ENCODE results near the gene FAAP20. TPM values are rescaled to one million over a fixed set of nuclear protein-coding genes. Genes with fewer than 3 reads are reported as not detected.

FAAP20 gene
- total RNA-seq, 5 donors from 2014 or later (not counting 1 experiment from before 2014, with no cell fraction given): 52.9 to 74.8 (median 68.2) TPM

DNA sequence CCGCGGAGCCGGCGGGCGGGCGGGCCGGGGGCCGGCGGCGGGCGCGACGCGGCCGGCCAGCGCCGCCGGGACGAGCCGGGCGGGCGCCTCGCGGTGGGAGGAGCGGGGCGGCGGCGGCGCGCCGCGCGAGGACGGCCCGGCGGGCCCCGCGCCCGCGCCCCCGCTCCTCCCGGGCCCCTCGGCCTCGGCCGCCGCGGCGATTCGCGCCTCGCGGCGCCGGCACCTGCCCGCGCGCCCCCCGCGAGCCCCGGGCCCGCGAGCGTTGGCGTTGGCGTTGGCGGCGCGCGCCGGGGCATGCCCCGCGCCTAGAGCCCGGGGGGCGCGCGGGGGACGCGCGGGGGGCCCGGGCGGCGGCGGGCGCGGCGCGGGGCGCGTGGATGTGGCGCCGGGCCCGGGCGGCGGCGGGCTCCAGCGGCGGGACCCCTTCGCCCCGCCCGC is 33.6 kb upstream of the FAAP20 start, which contains the start of gene SKI:
Gene SKI, plus strand, starts transcription at position 163 of the 438 bp plus-strand sequence. CDS start 448 bp downstream, outside the sequence.
- DNase-seq (no peak), ATAC-seq (replicated peaks in 1 of 4) (no peak)
- Mint-ChIP-seq H3K27ac (peak within 1 kb of the TSS; percentile 97 to 99), H3K36me3 (peaks cover 8% of the 10 kb centered on the region), H3K4me1 (peaks cover 23 to 32% (median 25%) of the 10 kb centered on the region in 3 donors), H3K27me3 (no peaks in the 10 kb centered on the region), H3K4me3 (peak within 1 kb of the TSS; percentile 88 to 96 (median 96)), H3K9me3 (no peaks in the 10 kb centered on the region)
- ChIA-PET CTCF (interaction anchor here in 1 of 2 donors (1.5 kb wide), 1 partner anchor 33 kb away, joined by 3 read pairs; the partner anchor contains the start of gene FAAP20), POLR2A (no interaction called here)
- Histone ChIP-seq H3K9me3 (no peaks in the 10 kb centered on the region), H3K4me3 (ENCODE audit: control insufficient read depth in 1 of 2, extremely low read depth in 1 of 2, low read length in 1 of 2) (peak within 1 kb of the TSS; percentile 84 to 96), H3K27ac (ENCODE audit: low read length) (peak within 1 kb of the TSS; percentile 75), H3K4me1 (ENCODE audit: control insufficient read depth in 1 of 2, extremely low read depth in 1 of 2, insufficient read depth in 2 of 2, low read length in 2 of 2) (peaks cover 12 to 52% of the 10 kb centered on the region in 2 experiments), H3K36me3 (ENCODE audit: control insufficient read depth in 2 of 2, extremely low read depth in 1 of 2, insufficient read depth in 1 of 2, low read length in 1 of 2) (peaks cover 0 to 6% of the 10 kb centered on the region in 2 donors), H3K27me3 (replicated peaks in 1 of 2; ENCODE audit: control insufficient read depth in 2 of 2, extremely low read depth in 1 of 2, insufficient read depth in 2 of 2, low read length in 1 of 2) (no peaks in the 10 kb centered on the region)
- WGBS (ENCODE audit: insufficient coverage): under 1% methylated on average over 92 of the region's 100 CpGs

DNA sequence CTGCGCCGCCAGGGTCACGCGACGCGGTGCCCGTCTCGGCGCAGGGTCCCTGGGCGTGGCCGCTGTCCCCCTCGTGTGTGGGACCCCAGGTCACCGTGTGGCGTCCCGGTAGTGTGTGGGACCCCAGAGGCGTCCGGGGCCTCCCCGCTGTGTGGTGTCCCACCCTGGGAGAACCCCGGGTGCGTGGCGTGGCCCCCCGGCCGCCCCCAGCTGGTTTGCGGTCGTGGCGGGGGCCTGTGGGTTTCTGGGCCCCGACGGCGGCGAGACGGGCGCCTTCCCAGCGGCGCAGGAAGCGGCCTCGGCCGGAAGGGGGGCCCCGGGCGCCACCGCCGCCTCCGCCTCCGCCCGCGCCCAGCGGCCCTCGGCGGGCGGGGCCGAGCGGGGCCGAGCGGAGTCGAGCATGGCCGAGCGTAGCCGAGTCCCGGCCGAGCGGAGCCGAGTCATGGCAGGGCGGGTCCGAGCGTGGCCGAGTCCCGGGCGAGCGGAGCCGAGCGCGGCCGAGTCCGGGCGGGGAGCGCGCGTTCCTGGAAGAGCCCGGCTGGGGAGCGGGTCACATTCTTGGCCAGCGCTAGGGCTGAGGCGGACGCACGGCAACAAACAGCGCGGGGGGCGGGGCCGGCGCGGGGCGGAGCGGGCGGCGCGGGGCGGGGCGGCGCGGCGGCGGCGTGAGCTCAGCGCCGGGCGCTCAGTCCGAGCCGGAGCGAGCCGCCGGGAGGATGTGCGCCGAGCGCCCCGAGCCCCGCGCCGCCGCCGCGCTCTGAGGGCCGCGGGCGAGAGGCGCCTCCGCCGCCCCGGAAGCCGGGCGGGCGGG is 33.0 kb upstream of the FAAP20 start:
- Mint-ChIP-seq H3K27ac (no peak overlapping the region), H3K9me3 (no peaks in the 10 kb centered on the region), H3K4me3 (peak overlapping the region; percentile 62 to 69 (median 66)), H3K36me3 (peaks cover 8% of the 10 kb centered on the region), H3K27me3 (no peaks in the 10 kb centered on the region), H3K4me1 (peaks cover 18 to 26% (median 21%) of the 10 kb centered on the region in 3 donors)
- Histone ChIP-seq H3K4me1 (ENCODE audit: control insufficient read depth in 1 of 2, extremely low read depth in 1 of 2, insufficient read depth in 2 of 2, low read length in 2 of 2) (peaks cover 10 to 46% of the 10 kb centered on the region in 2 experiments), H3K36me3 (ENCODE audit: control insufficient read depth in 2 of 2, extremely low read depth in 1 of 2, insufficient read depth in 1 of 2, low read length in 1 of 2) (peaks cover 0 to 6% of the 10 kb centered on the region in 2 donors), H3K4me3 (ENCODE audit: control insufficient read depth in 1 of 2, extremely low read depth in 1 of 2, low read length in 1 of 2) (peak overlapping the region in 1 of 2 donors; percentile 36), H3K27me3 (replicated peaks in 1 of 2; ENCODE audit: control insufficient read depth in 2 of 2, extremely low read depth in 1 of 2, insufficient read depth in 2 of 2, low read length in 1 of 2) (no peaks in the 10 kb centered on the region), H3K27ac (ENCODE audit: low read length) (peak overlapping the region; percentile 52), H3K9me3 (no peaks in the 10 kb centered on the region)
- peak; percentile 75 to 86 (median 84) for ATAC-seq (replicated peaks in 1 of 4)
- ChIA-PET POLR2A (interaction anchor here in 1 of 2 donors (0.5 to 0.7 kb wide), 3 partner anchors 28 to 319 kb away, joined by 3 to 5 read pairs (median 4); no protein-coding TSS in a partner anchor), CTCF (interaction anchor here in 1 of 2 donors (1.5 kb wide), 1 partner anchor 33 kb away, joined by 3 read pairs; the partner anchor contains the start of gene FAAP20)
- DNase-seq: peak; percentile 76 to 97 (median 86)
- WGBS (ENCODE audit: insufficient coverage): under 1% methylated on average over 109 of the region's 129 CpGs

DNA sequence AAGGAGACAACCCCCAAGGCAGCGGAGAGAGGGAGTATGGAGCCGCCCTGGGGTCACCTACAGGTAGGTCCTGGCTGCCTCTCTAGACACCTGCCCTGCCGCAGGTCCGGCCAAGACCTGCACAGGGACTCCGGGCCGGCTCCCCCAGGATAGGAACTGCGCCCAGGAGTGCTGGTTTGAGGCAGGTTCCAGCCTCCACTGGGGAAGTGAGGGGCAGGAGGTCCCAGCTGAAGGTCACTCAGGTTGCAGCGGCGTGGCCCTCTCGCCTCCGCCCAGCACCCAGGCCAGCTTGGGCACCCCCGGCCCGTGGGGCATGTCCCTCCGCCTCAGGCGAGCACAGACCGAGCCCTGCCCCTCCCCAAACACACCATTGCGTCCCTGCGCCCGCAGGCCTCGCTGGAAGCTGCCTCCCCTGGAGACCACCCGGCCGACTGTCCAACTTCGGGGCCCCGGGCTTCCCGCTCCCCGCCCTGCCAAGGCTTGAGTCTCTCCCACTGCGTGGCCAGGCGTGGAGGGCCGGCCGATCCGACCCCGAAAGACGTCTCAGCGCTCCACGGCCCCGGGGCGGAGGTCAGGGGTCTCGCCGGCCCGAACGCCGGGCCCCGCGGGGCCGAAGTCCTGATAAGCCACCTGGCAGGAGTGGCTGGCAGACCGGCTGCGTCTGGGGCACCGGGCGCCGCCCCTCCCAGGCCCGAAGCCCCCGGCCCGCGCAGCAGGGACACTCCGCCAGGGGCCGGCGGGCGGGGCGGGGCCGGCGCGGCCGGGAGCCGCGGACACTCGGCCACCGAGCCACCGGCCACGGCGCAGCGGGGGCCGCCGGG is 32.2 kb upstream of the FAAP20 start:
- Histone ChIP-seq H3K27ac (ENCODE audit: low read length) (no peak overlapping the region), H3K27me3 (replicated peaks in 1 of 2; ENCODE audit: control insufficient read depth in 2 of 2, extremely low read depth in 1 of 2, insufficient read depth in 2 of 2, low read length in 1 of 2) (no peaks in the 10 kb centered on the region), H3K4me1 (ENCODE audit: control insufficient read depth in 1 of 2, extremely low read depth in 1 of 2, insufficient read depth in 2 of 2, low read length in 2 of 2) (peaks cover 7 to 38% of the 10 kb centered on the region in 2 experiments), H3K9me3 (no peaks in the 10 kb centered on the region), H3K36me3 (ENCODE audit: control insufficient read depth in 2 of 2, extremely low read depth in 1 of 2, insufficient read depth in 1 of 2, low read length in 1 of 2) (peaks cover 0 to 6% of the 10 kb centered on the region in 2 donors), H3K4me3 (ENCODE audit: control insufficient read depth in 1 of 2, extremely low read depth in 1 of 2, low read length in 1 of 2) (no peak overlapping the region)
- WGBS (ENCODE audit: insufficient coverage): 31% methylated on average over 71 of the region's 73 CpGs
- Mint-ChIP-seq H3K36me3 (peaks cover 8% of the 10 kb centered on the region), H3K27ac (peak overlapping the region; percentile 88 to 90), H3K4me1 (peaks cover 12 to 18% (median 13%) of the 10 kb centered on the region in 3 donors), H3K4me3 (peak overlapping the region; percentile 67 to 83 (median 73)), H3K9me3 (no peaks in the 10 kb centered on the region), H3K27me3 (no peaks in the 10 kb centered on the region)
- ChIA-PET POLR2A (no interaction called here), CTCF (interaction anchor here in 1 of 2 donors (1.5 kb wide), 1 partner anchor 32 kb away, joined by 3 read pairs; the partner anchor contains the start of gene FAAP20)
- DNase-seq (peak in 1 of 35 experiments; percentile 28), ATAC-seq (replicated peaks in 1 of 4) (no peak)

DNA sequence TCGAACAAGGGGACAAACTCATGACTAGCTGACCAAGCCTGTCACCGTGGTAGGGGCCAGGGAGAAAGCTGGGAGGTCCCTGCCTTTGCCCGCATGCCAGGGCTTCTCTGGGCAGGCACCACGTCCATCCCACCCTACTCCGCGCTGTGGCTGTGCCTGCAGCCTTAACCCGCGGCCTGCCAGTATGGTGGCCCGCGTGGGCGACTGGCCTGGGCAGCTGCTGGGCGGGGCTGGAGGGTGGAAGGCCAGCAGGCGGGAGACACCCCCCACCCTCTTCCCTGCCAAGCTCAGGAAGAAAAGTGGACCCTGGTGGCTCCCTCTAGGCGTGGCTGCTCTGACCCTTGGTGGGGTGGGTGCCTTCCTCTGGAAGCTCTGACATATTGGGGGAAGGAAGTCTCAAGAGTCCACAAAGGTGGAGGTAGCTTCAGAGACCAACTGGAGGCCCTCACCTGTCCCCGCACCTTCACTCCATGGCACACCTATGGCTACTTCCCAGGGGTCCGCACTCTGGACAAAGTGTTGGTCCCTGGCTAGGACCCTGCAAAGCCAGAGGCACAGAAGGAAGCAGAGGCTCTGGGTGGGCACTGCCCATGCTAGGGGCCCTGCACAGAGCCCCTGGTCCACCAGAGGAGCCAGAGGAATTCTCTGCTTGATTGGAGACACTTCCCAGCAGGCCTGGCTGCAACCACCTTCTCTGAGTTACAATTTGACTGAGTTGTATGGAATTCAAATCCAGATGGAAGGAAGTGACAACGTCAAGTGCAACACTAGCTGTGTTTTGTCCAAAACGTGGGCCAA is 30.3 kb upstream of the FAAP20 start:
- ATAC-seq (replicated peaks in 1 of 4): no peak
- H3K4me1 ChIP-seq (ENCODE audit: control insufficient read depth in 1 of 2, extremely low read depth in 1 of 2, insufficient read depth in 2 of 2, low read length in 2 of 2): peaks cover 0 to 19% of the 10 kb centered on the region in 2 experiments
- no peak overlapping the region for H3K27ac ChIP-seq (ENCODE audit: low read length)
- Mint-ChIP-seq H3K4me3 (no peak overlapping the region), H3K9me3 (no peaks in the 10 kb centered on the region), H3K27me3 (no peaks in the 10 kb centered on the region), H3K27ac (no peak overlapping the region), H3K4me1 (peaks cover 3 to 8% (median 4%) of the 10 kb centered on the region in 3 donors), H3K36me3 (peaks cover 3% of the 10 kb centered on the region)
- CTCF ChIA-PET: interaction anchor here in 1 of 2 donors (0.6 to 0.7 kb wide), 2 partner anchors 30 to 293 kb away, joined by 4 to 5 read pairs; partner anchors contain the start of gene FAAP20
- no peaks in the 10 kb centered on the region for H3K36me3 ChIP-seq (ENCODE audit: control insufficient read depth in 2 of 2, extremely low read depth in 1 of 2, insufficient read depth in 1 of 2, low read length in 1 of 2)
- no peak overlapping the region for H3K4me3 ChIP-seq (ENCODE audit: control insufficient read depth in 1 of 2, extremely low read depth in 1 of 2, low read length in 1 of 2)
- 93% methylated on average over 11 of the region's 18 CpGs for WGBS (ENCODE audit: insufficient coverage)
- no peak for DNase-seq
- POLR2A ChIA-PET: no interaction called here
- no peaks in the 10 kb centered on the region for H3K9me3 ChIP-seq
- H3K27me3 ChIP-seq (replicated peaks in 1 of 2; ENCODE audit: control insufficient read depth in 2 of 2, extremely low read depth in 1 of 2, insufficient read depth in 2 of 2, low read length in 1 of 2): no peaks in the 10 kb centered on the region

DNA sequence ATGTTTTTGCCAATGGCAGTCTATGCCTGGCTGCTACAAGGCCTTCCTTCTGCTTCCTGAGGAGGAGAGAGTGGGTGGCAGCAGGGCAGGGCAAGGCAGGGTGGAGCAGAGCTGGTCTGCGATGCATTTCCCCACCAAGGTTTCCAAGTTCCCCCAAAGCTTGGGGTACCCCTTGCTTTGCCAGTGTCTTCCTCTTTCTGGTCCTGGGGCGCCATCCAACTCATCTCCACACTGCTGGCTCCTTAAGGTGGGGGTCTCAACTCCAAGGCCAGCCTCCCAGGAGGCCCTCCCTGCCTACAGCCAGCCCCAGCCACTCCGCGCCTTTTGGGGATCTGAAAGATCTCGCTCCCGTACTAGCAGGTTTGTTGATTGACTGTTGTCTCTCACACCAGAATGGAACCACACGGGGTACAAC is 29.6 kb upstream of the FAAP20 start:
- no peaks in the 10 kb centered on the region for H3K9me3 ChIP-seq
- H3K27me3 Mint-ChIP-seq: no peaks in the 10 kb centered on the region
- H3K4me1 ChIP-seq (ENCODE audit: control insufficient read depth in 1 of 2, extremely low read depth in 1 of 2, insufficient read depth in 2 of 2, low read length in 2 of 2): peaks cover 0 to 12% of the 10 kb centered on the region in 2 experiments
- no peaks in the 10 kb centered on the region for H3K36me3 ChIP-seq (ENCODE audit: control insufficient read depth in 2 of 2, extremely low read depth in 1 of 2, insufficient read depth in 1 of 2, low read length in 1 of 2)
- DNase-seq (no peak), ATAC-seq (replicated peaks in 1 of 4) (no peak)
- 90% methylated on average over 2 of the region's 7 CpGs for WGBS (ENCODE audit: insufficient coverage)
- ChIA-PET CTCF (no interaction called here), POLR2A (no interaction called here)
- H3K27ac Mint-ChIP-seq: no peak overlapping the region
- H3K4me1 Mint-ChIP-seq: peaks cover under 1 to 8% (median 3%) of the 10 kb centered on the region in 3 donors
- no peak overlapping the region for H3K27ac ChIP-seq (ENCODE audit: low read length)
- no peak overlapping the region for H3K4me3 Mint-ChIP-seq
- H3K9me3 Mint-ChIP-seq: peaks cover 0 to under 1% (median 0%) of the 10 kb centered on the region in 3 donors
- H3K4me3 ChIP-seq (ENCODE audit: control insufficient read depth in 1 of 2, extremely low read depth in 1 of 2, low read length in 1 of 2): no peak overlapping the region
- no peaks in the 10 kb centered on the region for H3K27me3 ChIP-seq (replicated peaks in 1 of 2; ENCODE audit: control insufficient read depth in 2 of 2, extremely low read depth in 1 of 2, insufficient read depth in 2 of 2, low read length in 1 of 2)
- peaks cover 3% of the 10 kb centered on the region for H3K36me3 Mint-ChIP-seq

All from T-cell (primary cell).